ENCODE measurements around the gene DHRS2. TPM values are rescaled to one million over a fixed set of nuclear protein-coding genes. Genes with fewer than 3 reads are reported as not detected.
A peak's percentile ranks its signal among the peaks of the same experiment; 100 is the strongest.

The DHRS2 gene
- total and polyA plus RNA-seq, 2 of the 13 experiments (the other 11 are each of a cell fraction or from before 2014, with no cell fraction given) = 1,621 to 3,021 TPM

DNA sequence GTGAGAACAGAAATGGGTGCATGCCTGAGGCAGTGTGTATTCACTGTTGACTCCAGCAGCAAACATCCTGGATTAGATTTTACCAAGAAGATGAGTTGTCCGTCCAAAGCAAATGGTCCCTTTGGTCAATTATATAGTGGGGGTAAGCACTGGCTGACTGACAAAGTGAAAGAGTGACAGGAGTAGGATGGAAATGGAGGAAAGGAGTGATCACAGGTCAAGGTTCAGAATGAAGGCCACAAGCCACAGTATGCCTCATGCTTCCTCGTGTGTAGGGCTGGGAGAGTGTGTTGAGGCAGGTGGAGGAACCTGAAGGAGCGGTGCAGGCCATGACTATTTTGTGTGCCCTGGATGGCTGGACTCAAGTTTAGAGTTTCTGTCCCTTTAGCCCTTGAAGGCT lies 14.3 kb downstream of the DHRS2 start (continued):
- no peak for TF ChIP-seq NFYC (CRISPR knock-in tag; IDR thresholded peaks at IDR 0.05)
- no peak for TF ChIP-seq MIXL1 (CRISPR knock-in tag; IDR thresholded peaks at IDR 0.05)
- TF ChIP-seq, protein P1, sequence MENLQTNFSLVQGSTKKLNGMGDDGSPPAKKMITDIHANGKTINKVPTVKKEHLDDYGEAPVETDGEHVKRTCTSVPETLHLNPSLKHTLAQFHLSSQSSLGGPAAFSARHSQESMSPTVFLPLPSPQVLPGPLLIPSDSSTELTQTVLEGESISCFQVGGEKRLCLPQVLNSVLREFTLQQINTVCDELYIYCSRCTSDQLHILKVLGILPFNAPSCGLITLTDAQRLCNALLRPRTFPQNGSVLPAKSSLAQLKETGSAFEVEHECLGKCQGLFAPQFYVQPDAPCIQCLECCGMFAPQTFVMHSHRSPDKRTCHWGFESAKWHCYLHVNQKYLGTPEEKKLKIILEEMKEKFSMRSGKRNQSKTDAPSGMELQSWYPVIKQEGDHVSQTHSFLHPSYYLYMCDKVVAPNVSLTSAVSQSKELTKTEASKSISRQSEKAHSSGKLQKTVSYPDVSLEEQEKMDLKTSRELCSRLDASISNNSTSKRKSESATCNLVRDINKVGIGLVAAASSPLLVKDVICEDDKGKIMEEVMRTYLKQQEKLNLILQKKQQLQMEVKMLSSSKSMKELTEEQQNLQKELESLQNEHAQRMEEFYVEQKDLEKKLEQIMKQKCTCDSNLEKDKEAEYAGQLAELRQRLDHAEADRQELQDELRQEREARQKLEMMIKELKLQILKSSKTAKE (CRISPR knock-in tag; IDR thresholded peaks at IDR 0.05; ENCODE audit: borderline replicate concordance) = no peak
- TF ChIP-seq ZNF343 (CRISPR knock-in tag; IDR thresholded peaks at IDR 0.05) = no peak
- TF ChIP-seq ZNF274 (CRISPR knock-in tag; IDR thresholded peaks at IDR 0.05) = 0 out of 2 replicates have a peak, but pooled peaks have one; percentile 27
- peak; percentile 50 for TF ChIP-seq ZNF883 (CRISPR knock-in tag; IDR thresholded peaks at IDR 0.05; ENCODE audit: not compliant biosample characterization)
- TF ChIP-seq IKZF4 (CRISPR knock-in tag; IDR thresholded peaks at IDR 0.05; ENCODE audit: borderline replicate concordance, low read depth, not compliant biosample characterization) = peak; percentile 42
- TF ChIP-seq, protein P2, sequence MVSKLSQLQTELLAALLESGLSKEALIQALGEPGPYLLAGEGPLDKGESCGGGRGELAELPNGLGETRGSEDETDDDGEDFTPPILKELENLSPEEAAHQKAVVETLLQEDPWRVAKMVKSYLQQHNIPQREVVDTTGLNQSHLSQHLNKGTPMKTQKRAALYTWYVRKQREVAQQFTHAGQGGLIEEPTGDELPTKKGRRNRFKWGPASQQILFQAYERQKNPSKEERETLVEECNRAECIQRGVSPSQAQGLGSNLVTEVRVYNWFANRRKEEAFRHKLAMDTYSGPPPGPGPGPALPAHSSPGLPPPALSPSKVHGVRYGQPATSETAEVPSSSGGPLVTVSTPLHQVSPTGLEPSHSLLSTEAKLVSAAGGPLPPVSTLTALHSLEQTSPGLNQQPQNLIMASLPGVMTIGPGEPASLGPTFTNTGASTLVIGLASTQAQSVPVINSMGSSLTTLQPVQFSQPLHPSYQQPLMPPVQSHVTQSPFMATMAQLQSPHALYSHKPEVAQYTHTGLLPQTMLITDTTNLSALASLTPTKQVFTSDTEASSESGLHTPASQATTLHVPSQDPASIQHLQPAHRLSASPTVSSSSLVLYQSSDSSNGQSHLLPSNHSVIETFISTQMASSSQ (IDR thresholded peaks at IDR 0.05; ENCODE audit: low read depth) = no peak
- TF ChIP-seq, protein P2 (CRISPR knock-in tag; IDR thresholded peaks at IDR 0.05; ENCODE audit: borderline replicate concordance) = no peak
- no peak for TF ChIP-seq CENPX (CRISPR knock-in tag; IDR thresholded peaks at IDR 0.05)
- TF ChIP-seq EEA1 (CRISPR knock-in tag; IDR thresholded peaks at IDR 0.05; ENCODE audit: borderline replicate concordance) = no peak
- TF ChIP-seq POLR2A (IDR thresholded peaks at IDR 0.05; ENCODE audit: insufficient read depth in 1 of 2, low read depth in 2 of 2, low read length in 2 of 2) = peak in 1 of 2 experiments; percentile 57; a peak in 1 of 4 replicates
- TF ChIP-seq ATRX (CRISPR knock-in tag; IDR thresholded peaks at IDR 0.05; ENCODE audit: borderline replicate concordance) = no peak
- no peak for TF ChIP-seq RARA (CRISPR knock-in tag; IDR thresholded peaks at IDR 0.05)
- TF ChIP-seq SPEN (CRISPR knock-in tag; IDR thresholded peaks at IDR 0.05; ENCODE audit: low read depth) = no peak
- no peak for TF ChIP-seq ZNF296 (CRISPR knock-in tag; conservative IDR thresholded peaks at IDR 0.05)
- TF ChIP-seq, protein P3, sequence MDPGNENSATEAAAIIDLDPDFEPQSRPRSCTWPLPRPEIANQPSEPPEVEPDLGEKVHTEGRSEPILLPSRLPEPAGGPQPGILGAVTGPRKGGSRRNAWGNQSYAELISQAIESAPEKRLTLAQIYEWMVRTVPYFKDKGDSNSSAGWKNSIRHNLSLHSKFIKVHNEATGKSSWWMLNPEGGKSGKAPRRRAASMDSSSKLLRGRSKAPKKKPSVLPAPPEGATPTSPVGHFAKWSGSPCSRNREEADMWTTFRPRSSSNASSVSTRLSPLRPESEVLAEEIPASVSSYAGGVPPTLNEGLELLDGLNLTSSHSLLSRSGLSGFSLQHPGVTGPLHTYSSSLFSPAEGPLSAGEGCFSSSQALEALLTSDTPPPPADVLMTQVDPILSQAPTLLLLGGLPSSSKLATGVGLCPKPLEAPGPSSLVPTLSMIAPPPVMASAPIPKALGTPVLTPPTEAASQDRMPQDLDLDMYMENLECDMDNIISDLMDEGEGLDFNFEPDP (CRISPR knock-in tag; conservative IDR thresholded peaks at IDR 0.05) = 0 out of 2 replicates have a peak, but pooled peaks have one; percentile 53
- TF ChIP-seq ARNTL (CRISPR knock-in tag; IDR thresholded peaks at IDR 0.05) = no peak
- TF ChIP-seq GPN1 (CRISPR knock-in tag; IDR thresholded peaks at IDR 0.05; ENCODE audit: borderline replicate concordance) = no peak
- no peak for TF ChIP-seq BRD4 (CRISPR knock-in tag; IDR thresholded peaks at IDR 0.05)
- TF ChIP-seq, protein P4, sequence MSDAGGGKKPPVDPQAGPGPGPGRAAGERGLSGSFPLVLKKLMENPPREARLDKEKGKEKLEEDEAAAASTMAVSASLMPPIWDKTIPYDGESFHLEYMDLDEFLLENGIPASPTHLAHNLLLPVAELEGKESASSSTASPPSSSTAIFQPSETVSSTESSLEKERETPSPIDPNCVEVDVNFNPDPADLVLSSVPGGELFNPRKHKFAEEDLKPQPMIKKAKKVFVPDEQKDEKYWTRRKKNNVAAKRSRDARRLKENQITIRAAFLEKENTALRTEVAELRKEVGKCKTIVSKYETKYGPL (CRISPR knock-in tag; IDR thresholded peaks at IDR 0.05) = no peak
- TF ChIP-seq NR2F6 (IDR thresholded peaks at IDR 0.05) = no peak
- TF ChIP-seq NR2F6 (CRISPR knock-in tag; IDR thresholded peaks at IDR 0.05) = no peak

All from HepG2 (cell line).